OCI-LY7 (cell line): ENCODE data around the gene SLC13A2. TPM values are rescaled to one million over a fixed set of nuclear protein-coding genes. Genes with fewer than 3 reads are reported as not detected.

ENCODE experiments used
- BruUV-seq: library from RNA; stranded (reverse); fragments of 400-500 nt; replicated peaks from 2 replicates; lab custom pipeline; 2021; lab: Mats Ljungman, UMichigan
- CTCF ChIA-PET: fragments of 300-600 bp; sonication (Branson Sonifier 250); formaldehyde crosslinking; loops from one replicate; lab custom pipeline; 2022; ENCODE audit warnings: antibody characterized with exemption; ENCODE audit not compliant: unreplicated experiment; lab: Charles Lee
- POLR2A ChIA-PET: fragments of 300-600 bp; sonication (Branson Sonifier 250); formaldehyde crosslinking; loops from one replicate; lab custom pipeline; 2022; ENCODE audit warnings: antibody characterized with exemption; lab: Charles Lee
- DNase-seq: peaks from one replicate; pipeline ENCODE4 v3.0.0-alpha.2; 2015; ENCODE audit warnings: low spot score
- H2AFZ ChIP-seq: fragments of 200-600 bp; sonication (generic), shearing (Covaris generic); 2 replicates; pipeline ENCODE4 v1.6.1; 2014; ENCODE audit warnings: mild to moderate bottlenecking, antibody characterized with exemption, low read length, moderate library complexity
- H3K27ac ChIP-seq: fragments of 200-600 bp; sonication (generic); 2 replicates; pipeline ENCODE4 v1.5.1; 2014; ENCODE audit warnings: mixed run types, low read depth, mild to moderate bottlenecking, moderate library complexity, low read length, inconsistent platforms; ENCODE audit not compliant: poor library complexity, severe bottlenecking
- H3K36me3 ChIP-seq: fragments of 200-600 bp; sonication (generic); 2 replicates; pipeline ENCODE4 v1.6.1; 2014; ENCODE audit warnings: mild to moderate bottlenecking, antibody characterized with exemption, low read length, moderate library complexity, mixed read lengths; ENCODE audit not compliant: insufficient read depth
- H3K4me1 ChIP-seq: fragments of 200-600 bp; sonication (generic); 2 replicates; pipeline ENCODE4 v1.5.1; 2014; ENCODE audit warnings: mild to moderate bottlenecking, low read length; ENCODE audit not compliant: insufficient read depth, poor library complexity, severe bottlenecking
- H3K4me2 ChIP-seq: fragments of 200-600 bp; sonication (generic); 2 replicates; pipeline ENCODE4 v1.6.1; 2014; ENCODE audit warnings: mild to moderate bottlenecking, low read length
- H3K4me3 ChIP-seq: fragments of 200-600 bp; sonication (generic); 2 replicates; pipeline ENCODE4 v1.5.1; 2014; ENCODE audit warnings: mild to moderate bottlenecking, low read depth, low read length; ENCODE audit not compliant: poor library complexity, severe bottlenecking
- H3K79me2 ChIP-seq: fragments of 200-600 bp; sonication (generic); 2 replicates; pipeline ENCODE4 v1.6.1; 2016; ENCODE audit warnings: low read depth, mild to moderate bottlenecking, low read length, moderate library complexity, mixed read lengths; ENCODE audit not compliant: insufficient read depth
- H3K9me2 ChIP-seq: fragments of 200-600 bp; sonication (generic); 2 replicates; pipeline ENCODE4 v1.6.1; 2016; ENCODE audit warnings: mild to moderate bottlenecking, low read length, mixed read lengths; ENCODE audit not compliant: insufficient read depth
- H3K9me3 ChIP-seq: fragments of 200-600 bp; sonication (generic); 2 replicates; pipeline ENCODE4 v1.6.1; 2014; ENCODE audit warnings: mild to moderate bottlenecking, mixed run types, low read length, mixed read lengths
- H4K20me1 ChIP-seq: fragments of 200-600 bp; sonication (generic); 2 replicates; pipeline ENCODE4 v1.6.1; 2014; ENCODE audit warnings: mild to moderate bottlenecking, antibody characterized with exemption, low read length, moderate library complexity, mixed read lengths; ENCODE audit not compliant: insufficient read depth
- CTCF ChIP-seq: fragments of 200-600 bp; sonication (generic); conservative IDR thresholded peaks from 2 replicates; pipeline ENCODE4 v1.5.1; 2014; ENCODE audit warnings: mild to moderate bottlenecking, antibody characterized with exemption, low read length, moderate library complexity, mixed read lengths
- EZH2phosphoT487 ChIP-seq: fragments of 200-600 bp; sonication (generic); IDR thresholded peaks from 2 replicates; pipeline ENCODE4 v1.6.1; 2018; ENCODE audit warnings: low read depth, borderline replicate concordance, mild to moderate bottlenecking, mixed run types, antibody characterized with exemption, low read length, moderate library complexity, mixed read lengths
- intact Hi-C: fragments of 100-400 bp; cut with micrococcal nuclease; formaldehyde crosslinking; loops from one replicate; pipeline ENCODE4 v1.10.0; 2022; ENCODE audit not compliant: unreplicated experiment
- total RNA-seq, 2 experiments: library from RNA; depleted of rRNA in 1 of 2; stranded (reverse); fragments of >200 nt in 1 of 2; shearing (Covaris generic) in 1 of 2; gene quantifications; 2 replicates each; pipeline ENCODE4 v1.2.3, GENCODE V29; 2014 to 2022

Gene SLC13A2
- total RNA-seq, 2 experiments from 2014 or later = not detected

DNA sequence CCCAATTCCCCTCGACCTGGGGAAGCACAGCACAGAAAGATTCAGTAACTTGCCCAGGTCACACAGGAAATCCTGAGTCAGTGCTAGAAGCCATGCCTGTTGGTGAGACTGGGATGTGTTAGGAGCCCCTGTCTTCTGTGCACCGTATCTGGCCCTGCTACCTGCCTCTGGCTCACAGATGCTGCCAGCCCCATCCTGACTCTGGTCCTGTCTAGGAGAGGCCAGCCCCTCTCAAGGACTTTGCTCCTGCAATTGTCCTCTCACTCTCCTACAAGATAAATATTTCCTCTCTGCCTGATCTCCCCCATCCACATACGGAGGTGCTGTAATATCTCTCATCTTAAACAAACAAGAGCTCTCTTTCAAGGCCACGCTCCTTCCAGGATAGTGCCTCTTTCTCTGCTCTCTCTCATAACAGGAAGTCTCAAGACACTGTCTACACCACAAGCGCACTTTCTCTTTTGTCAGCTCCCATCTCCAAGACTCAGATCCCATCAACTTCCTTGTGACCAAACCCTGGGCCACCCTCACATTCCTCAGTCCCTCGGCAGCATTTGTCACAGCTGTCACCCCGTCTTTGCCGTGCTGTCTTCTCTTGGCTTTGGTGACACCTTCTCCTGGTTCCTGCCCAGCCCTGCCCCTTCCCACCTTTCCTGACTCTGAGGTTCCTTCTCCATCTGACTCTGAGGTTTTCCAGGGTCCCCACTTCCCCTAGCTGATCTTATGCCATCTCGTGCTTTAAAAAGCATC lies 1.9 kb downstream of the SLC13A2 start:
- Histone ChIP-seq H3K9me2 (no peaks in the 10 kb centered on the region), H3K9me3 (no peaks in the 10 kb centered on the region), H3K4me1 (no peaks in the 10 kb centered on the region), H3K4me3 (no peak overlapping the region), H3K27ac (no peak overlapping the region), H2AFZ (no peak overlapping the region), H3K4me2 (no peak overlapping the region), H3K36me3 (no peaks in the 10 kb centered on the region), H4K20me1 (no peaks in the 10 kb centered on the region), H3K79me2 (no peaks in the 10 kb centered on the region)
- no TSS peak for BruUV-seq
- POLR2A ChIA-PET = no interaction called here
- intact Hi-C loops = no loop called here
- CTCF ChIA-PET = no interaction called here
- no peak for DNase-seq
- TF ChIP-seq CTCF (no peak), EZH2phosphoT487 (no peak)

GRCh38 chr17:28476076-28476865 lies 2.8 kb downstream of the SLC13A2 start:
- no peaks in the 10 kb centered on the region for H3K9me2 ChIP-seq
- DNase-seq = no peak
- TF ChIP-seq EZH2phosphoT487 (no peak), CTCF (no peak)
- H3K36me3 ChIP-seq = no peaks in the 10 kb centered on the region
- H2AFZ ChIP-seq = no peak overlapping the region
- no peaks in the 10 kb centered on the region for H3K4me1 ChIP-seq
- ChIA-PET POLR2A (interaction anchor here (0.7 kb wide), 1 partner anchor 291 kb away, joined by 4 read pairs; no protein-coding TSS in a partner anchor), CTCF (no interaction called here)
- no peaks in the 10 kb centered on the region for H3K9me3 ChIP-seq
- H3K4me2 ChIP-seq = no peak overlapping the region
- no peaks in the 10 kb centered on the region for H4K20me1 ChIP-seq
- intact Hi-C loops = no loop called here
- no TSS peak for BruUV-seq
- no peaks in the 10 kb centered on the region for H3K79me2 ChIP-seq
- no peak overlapping the region for H3K27ac ChIP-seq
- H3K4me3 ChIP-seq = no peak overlapping the region
